DMS 273 (cell line): Measurements from ENCODE around the gene GALNT3.

ENCODE experiments used
- DNase-seq: peaks from one replicate; lab custom pipeline; 2025; ENCODE audit not compliant: unreplicated experiment; lab: John Stamatoyannopoulos, UW

Gene GALNT3

DNA sequence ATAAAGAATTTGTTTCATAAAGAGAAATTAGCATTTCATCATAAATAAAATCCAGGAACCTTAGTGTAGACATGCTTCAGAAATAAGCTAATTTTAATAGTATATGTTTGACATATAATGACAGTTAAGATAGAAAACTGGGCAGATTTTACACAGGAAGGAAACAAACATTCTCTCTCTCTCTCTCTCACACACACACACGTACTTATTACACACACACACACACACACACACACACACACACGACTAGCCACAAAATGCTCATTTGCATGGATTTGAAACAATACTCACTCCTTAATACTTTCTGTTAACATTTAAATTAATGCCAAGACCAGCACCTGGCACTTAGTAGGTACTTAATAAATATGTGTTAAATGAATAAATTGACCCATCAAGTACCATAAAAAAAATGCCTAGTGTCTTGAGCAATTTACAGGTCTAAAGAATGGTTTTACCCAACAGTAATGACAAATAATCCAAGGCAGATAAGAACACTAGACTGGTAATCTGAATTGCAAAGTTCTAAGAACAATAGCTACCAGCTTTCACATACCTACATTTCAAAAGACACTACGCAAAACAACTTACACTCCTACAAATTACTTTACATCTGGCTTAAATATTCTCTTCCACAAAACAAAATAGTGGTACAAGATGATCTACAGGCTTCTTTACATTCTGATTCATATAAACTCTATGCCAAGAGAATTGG lies 2.9 kb upstream of the GALNT3 start:
- DNase-seq = no peak

DNA sequence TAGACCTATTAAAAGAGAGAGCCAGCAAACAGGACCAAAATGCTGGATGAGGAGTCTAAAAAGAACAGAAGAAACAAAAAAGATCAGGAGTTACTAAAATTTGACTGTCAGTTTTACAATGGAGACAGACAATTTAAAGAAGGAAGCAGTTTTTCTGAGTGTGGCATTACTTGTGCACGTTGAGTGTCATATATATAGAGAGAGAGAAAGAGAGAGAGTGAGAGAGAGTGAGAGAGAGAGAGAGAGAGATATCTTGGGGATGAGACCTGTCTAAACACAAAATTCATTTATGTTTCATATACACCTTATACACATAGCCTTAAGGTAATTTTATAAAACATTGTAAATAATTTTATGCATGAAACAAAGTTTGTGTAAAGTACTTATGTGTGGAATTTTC lies 2.1 kb upstream of the GALNT3 start:
- DNase-seq = no peak

DNA sequence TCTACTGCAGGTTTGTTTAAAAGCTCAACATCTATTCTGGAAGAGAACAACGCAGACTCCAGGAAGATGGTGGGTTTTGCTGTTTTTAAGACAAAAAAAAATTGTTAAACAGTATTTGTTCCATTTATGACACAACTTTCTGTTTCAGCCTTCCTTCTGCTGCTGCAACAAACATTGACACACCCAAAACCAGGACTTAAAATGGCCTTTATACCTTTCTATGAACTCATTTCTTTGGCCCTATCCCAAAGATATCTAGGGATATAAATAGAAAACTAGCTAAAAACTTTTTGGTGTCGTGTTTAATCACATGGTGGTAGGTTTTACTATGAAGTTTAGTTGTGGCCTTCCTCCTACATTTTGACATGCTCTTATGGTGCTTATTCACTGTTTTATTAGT lies 964 bp upstream of the GALNT3 start:
- no peak for DNase-seq

DNA sequence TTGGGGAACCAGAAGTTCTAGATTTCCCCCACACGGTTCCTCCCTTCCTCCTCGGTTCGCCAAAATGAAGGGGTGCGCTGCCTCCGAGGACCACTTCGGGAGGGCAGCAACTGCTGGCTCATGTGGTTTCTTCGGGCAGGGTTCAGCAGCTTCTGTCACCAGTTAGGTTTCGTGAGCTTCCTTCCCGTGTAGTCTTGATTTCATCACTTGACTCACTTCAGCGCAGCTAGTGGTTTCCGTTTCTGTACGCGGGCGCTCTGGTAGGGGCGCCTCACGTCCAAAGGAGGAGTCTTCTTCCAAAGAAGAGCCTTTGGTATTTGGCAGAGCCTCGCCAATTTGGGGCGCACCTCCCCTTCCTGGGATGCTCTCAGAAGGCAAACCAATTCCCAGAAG lies 485 bp upstream of the GALNT3 start:
- DNase-seq = peak; percentile 43

DNA sequence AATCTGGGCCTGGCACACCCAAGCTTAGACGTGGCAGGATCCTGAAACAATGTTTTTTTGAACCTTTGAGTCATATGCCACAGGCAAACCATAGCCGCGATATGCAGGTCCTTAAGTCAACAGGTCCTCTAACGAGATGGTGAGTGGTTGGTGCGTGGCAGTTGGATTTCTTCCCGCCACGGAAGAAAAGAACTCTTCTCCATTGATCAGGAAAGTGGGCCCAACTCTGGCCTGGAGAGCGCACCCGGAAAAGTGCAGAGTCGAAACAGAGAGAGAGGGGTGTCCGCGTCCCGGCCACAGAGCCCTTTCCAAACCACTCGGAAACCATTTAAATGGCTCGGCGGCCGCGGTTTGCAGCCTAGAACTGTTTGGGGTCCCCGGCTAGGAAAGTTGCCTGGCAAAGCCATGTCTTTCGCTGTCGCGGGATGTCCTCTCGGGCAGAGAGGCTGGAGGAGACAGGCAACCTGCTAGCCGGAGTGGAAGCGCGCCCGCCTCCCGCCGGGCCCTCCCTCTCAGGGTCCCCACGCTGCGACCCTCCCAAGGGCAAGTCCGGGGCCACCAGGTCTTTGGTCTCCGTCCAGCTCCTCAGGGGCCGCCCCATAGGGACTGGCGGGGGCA lies 777 bp downstream of the GALNT3 start:
- DNase-seq = peak; percentile 29

DNA sequence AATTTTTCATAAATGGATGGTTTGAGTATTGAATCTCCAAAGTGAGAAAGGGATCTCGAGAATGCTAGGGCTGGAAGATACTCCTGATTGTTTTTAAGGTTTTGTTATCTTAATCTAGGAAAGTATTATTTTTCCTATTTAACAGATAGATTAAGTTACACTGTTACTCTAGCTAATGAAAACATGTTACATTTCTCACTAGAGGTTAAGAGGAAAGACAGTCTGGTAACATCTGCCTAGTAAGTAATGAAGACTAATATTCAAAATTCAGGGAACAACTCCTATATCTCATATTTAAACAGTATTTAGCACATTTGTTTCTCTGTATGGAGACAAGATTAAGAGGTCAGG lies 2.0 kb downstream of the GALNT3 start:
- DNase-seq = no peak

DNA sequence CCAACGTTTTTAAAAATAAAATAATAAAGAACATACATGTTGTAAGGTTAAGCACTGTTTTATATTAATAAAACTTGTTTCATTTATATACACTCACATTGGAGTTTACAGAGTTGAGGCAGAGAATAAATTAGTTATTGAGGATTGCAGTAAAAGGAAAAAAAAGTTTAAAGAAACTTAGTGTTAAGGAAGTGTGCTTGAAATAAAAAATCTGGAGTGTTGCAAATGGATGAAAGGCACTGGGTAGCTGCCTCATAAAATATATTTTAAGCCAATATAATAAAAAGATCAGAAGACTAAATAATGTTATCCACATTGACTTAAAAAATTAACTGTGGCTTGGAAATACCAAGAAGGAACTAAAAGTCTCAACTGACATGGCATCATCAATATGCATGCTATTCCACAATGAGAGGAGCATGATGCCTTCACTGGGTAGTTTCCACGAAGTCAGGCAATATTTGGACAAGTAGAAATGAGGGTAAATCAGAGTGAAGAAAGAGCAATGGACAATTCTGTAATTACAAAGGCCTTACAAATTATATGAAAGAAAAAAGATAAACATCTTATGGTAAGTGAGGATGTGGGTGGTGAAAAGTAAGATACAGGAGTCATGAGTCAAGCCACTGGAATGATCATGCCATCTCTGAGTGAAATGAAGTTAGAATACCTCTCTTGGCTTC lies 2.5 kb downstream of the GALNT3 start:
- DNase-seq = no peak

DNA sequence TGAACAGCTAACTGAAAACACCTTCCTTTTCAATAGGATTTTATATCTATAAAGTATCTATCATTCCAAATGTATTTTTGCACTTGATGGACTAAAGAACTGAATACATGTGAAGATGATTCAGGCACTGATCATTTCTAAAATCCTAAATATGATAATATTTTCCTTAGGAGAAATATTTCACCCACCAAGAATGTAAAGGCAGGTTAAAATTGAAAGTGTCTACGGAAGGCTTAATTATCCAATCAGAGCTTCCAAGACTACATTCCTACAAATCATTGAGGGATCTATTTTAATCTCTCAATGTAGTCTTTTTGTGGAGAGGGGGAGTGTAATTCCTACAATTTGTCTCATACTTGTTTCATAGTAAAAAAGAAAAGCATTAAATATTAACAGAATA lies 3.6 kb downstream of the GALNT3 start:
- no peak for DNase-seq

DNA sequence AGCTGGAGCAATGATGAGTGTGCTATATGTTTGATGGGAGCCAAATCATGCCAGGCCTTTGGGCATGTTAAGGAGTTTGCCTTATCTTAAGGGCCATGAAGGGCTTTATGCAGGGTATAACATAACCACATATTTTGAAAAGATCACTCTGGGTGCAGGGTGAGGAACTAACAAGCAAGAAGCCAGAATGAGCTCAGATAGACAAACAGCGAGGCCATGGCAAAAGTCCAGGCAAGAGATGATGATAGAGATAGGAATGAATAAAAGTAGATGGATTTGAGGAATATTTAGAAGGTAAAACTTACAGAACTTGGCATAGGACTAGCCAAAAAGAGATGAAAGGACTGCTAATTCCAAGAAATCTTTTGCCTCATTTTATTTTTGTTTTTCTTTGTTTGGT lies 6.7 kb downstream of the GALNT3 start:
- DNase-seq = no peak

DNA sequence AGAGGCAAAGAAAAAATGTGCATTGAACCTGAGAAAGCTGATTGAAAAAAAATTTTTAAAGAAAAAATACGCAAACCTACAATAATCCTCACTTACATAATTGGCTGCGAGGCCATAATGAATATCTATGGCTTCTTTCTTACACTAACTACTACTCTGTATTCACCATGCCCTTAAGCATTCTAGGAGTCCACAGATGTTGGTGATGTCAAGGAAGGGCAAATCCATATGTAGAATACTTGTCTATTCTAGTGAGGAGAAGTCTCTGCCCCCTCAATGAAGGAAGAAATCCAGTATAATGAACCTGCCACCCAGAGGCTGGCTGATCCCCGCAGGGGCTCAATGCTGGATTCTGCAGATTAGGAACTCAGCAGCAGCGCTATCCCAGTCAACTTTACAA lies 14.3 kb downstream of the GALNT3 start:
- DNase-seq = no peak

DNA sequence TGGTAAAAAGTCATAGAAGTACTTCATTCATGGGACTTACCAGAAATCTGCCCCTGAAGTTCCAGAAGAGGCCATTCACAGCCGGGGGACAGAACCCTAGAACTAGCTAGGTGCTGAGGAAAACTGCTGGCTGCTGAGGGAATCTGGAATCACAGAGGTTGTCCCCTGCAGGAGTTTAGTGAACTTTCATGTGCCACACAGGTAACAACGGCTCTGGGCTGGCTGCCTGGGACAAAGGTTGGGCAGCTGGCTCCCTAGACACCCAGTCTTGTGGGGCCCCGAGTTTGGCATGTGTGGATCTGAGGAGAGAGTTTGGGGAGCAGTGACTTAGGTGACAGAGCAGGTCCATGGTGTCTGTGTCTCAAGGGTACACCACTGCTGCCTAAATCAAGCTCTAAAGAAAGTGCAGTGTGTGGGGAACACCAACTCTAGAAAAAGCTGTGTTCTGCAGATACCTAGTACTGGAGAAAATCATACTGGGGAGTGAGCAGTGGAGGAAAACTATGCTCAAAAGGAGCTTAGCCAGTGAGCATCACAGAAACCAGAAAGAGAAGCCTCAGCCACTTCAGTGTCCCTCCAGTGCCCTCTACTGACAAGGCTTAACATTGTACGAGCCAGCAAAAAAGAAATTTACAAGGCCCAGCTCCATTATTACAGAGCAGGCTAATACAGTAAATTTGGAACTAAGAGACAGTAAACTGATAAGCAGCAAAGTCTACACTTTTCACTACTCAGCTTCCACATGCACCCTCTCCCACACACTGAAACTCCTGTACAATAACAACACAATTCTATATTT lies 15.2 kb downstream of the GALNT3 start:
- peak; percentile 56 for DNase-seq

DNA sequence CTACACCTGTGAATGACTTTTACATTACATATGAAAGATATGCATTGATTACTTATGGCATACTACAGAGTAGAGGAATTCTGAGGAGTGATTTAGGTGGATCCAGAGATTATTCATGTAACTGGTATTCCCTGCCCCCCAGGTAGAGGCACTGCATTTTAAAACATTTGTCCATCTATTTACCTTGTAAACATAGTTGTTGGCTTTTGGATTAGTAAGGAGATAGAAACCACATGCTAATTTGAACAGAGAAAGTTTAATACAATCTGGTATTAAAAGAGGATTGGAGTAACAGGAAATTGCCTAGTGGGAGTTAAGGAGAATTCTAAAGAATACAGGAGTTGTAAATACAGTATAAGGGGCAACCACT lies 15.9 kb downstream of the GALNT3 start:
- no peak for DNase-seq

DNA sequence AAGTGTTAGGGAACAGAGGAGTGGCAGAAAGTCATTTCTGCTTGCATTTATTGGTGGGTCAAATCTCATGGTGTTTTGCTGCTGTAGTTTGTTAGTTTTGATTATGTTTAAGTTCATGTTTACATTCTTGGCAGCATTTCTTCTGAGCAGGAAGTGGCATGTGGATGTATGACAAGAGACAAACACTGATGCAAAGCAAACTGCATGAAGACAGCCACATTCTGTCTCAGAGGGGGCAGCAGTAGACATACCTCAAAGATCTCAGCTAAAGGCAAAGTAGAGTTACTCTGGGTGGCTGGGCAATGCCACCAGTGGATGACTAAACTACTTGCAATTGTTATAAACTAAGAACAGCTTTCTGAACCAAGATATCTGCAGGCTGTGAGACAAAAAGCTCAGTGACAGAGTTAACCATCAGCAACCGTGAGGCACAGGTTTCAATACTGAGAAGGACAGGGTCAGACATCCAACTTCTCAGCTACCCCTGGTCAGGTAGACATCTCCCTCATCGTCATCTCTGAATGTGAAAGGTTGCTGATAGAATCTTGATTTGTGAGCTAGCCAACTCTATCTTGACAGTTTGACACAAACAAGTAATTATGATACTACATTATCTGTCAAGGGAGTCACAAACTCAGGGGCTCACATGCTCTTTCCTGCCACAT lies 16.4 kb downstream of the GALNT3 start:
- no peak for DNase-seq

DNA sequence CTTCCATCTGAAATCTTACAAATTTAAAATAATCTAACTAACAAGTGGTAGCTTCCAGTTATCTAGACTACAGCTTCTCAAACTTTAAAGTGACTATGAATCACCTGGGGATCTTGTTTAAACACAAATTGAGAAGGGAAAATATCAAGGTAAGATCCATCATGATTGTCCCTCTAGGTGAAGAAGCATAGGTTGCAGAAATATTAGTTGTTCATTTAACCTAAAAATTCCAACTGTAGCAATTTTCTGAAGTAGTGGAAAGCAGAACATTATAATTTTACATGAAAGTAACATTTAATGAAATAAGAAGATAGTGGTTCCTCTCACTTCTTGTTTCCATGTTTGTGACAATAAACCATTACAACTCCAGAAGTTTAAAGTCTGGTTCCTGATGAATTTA lies 17.3 kb downstream of the GALNT3 start:
- no peak for DNase-seq

DNA sequence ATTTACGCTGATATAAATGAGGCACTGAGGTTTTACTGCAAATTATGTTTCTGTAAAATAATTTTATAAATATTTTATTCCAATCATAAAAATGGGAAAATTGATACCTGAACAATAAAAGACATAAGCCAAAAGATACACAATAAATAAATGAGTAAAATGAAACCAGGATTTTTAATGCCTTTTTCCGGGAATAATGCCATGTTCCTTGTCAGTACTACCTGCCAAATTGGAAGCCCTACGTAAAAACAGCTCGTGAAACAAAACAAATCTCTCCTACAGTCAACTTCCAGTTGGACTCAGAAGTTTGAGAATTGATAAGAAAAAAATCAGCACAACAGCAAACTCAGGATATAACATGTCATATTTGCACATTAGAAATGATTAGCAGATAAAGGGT lies 18.0 kb downstream of the GALNT3 start:
- DNase-seq = no peak

DNA sequence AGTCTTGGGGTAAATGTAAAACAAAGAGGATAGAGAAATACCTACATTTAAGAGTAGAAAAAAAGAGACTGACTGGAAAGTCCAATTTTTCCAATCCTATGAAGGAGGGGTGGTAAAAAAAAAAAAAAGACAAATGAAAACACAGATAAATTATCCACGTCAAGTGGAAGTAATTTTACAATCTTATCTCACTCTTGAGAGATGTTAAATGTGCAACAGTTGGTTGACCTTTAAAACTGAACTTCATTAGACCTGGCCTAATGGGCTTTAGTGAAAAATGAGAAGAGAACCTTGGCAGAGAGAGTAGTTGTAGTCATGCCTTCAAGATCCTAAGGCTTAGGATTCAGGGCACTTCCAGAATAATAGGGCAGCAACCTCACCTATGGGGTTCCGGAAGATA lies 20.4 kb downstream of the GALNT3 start:
- no peak for DNase-seq

DNA sequence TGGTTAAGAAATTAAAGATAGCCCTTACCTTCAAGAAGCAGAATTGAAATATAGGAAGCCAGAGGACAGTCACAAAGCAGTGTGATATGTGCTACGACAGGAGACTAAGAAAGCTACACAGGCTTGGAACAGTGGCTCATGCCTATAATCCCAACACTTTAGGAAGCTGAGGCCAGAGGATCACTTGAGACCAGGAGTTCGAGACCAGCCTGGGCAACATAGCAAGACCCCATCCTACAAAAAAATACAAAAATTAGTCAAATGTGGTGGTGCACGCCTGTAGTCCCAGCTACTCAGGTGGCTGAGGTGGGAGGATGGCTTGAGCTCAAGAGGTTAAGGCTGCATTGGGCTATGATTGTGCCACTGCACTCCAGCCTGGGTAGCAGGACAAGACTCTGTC lies 21.9 kb downstream of the GALNT3 start:
- no peak for DNase-seq

DNA sequence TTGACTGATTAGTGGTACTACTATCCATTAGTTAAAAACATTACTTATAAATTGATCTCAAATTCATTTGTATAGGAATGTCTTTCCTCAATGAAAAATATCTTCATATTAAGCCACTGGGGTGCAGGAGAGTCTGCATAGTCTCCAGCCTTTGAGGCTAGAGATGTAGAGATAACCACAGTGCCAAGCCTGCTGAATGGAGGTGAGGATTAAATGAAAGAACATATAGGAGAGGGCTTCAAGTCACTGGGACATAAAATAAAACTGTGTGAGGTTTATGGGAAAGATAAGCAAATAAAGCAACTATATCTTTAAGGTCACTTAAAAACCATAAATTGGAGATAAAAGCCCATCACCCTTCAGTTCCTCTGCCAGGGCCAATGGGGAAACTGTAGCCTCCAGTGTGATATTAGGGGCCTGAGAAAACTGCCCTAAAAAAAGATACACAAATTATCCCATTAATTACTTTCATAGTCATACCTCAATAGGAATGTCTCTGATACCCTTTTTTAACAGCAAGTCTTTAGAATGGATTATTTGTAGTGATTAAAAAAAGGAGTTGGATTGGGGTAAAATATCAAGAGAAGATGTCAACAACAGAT lies 27.6 kb downstream of the GALNT3 start:
- no peak for DNase-seq

DNA sequence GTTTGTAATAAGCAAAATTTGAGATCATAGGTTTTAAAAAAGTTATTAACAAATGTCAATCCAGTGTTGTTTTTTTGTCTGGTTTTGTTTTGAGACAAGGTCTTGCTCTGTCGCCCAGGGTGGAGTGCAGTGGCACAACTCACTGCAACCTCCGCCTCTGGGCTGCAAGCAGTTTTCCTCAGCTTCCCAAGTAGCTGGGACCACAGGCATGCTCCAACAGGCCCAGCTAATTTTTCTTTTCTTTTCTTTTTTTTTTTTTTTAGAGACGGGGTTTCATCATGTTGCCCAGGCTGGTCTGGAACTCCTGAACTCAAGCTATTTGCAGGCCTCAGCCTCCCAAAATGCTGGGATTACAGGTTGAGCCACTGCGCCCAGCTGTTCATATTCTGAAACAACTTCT lies 31.3 kb downstream of the GALNT3 start:
- no peak for DNase-seq

DNA sequence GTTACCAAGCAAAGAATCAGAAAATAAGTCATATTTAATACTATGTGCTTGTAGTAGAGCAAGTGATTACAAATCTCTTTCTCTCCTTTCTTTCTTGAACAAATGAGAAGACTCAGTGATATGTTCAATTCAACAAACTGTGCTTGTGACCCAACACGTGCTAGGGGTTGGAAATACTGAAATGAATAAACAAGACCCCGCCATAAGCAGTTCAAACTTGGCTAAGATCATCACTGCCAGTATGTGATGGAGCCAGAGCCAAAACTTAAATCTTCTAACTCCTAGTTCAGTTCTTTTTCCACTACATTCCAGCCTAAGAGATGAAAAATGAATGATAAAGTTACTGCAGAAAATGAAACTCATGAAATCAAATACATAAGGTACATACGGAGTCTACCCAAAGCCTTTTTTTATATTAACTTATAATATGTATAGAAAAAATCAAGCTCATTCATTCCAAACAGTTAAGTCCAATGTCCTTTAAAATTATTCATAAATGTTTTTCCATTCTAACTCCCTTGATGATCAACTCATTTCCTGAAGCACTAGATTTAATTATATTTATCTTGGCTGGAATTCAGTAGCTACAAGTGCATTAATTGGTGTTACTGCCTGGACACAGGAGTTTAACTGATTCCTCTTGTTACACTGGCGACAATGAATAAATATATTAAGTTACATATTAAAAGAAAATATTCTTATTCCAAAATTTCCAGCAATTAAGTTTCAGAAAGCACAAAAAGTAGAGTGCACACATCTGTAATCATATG lies 36.0 kb downstream of the GALNT3 start:
- peak; percentile 20 for DNase-seq
